ENCODE results near the gene TGFBR2. TPM values are rescaled to one million over a fixed set of nuclear protein-coding genes. Genes with fewer than 3 reads are reported as not detected.
"Not testable (repeated sequence)": the region's sequence is repeated elsewhere in the genome, so short reads cannot be mapped to it uniquely, and the experiment has no call there.

TGFBR2 gene
- total RNA-seq, 2 experiments from 2014 or later = 45.5 to 46.6 TPM

GRCh38 chr3:30665539-30665938 lies 59.1 kb downstream of the TGFBR2 start:
- peaks cover 95% of the 10 kb centered on the region for H3K4me1 Mint-ChIP-seq
- CTCF ChIA-PET = interaction anchor here (0.6 to 3.6 kb wide), 9 partner anchors 10 to 433 kb away, joined by 3 to 12 read pairs (median 3); partner anchors contain the start of gene TGFBR2
- no peaks in the 10 kb centered on the region for H3K27me3 Mint-ChIP-seq
- peaks cover 68% of the 10 kb centered on the region for H3K36me3 Mint-ChIP-seq (ENCODE audit: low read depth)
- peak overlapping the region; percentile 90 for H3K27ac Mint-ChIP-seq
- ATAC-seq (no peak), DNase-seq (no peak)
- POLR2A ChIA-PET = interaction anchor here (0.6 kb wide), 1 partner anchor 20 kb away, joined by 3 read pairs; no protein-coding TSS in a partner anchor
- no peaks in the 10 kb centered on the region for H3K9me3 Mint-ChIP-seq (ENCODE audit: low read depth)
- peak overlapping the region; percentile 48 for H3K4me3 Mint-ChIP-seq
- intact Hi-C loops (cut with DNase I, micrococcal nuclease) = no loop called here

- peak overlapping the region; percentile 91 for H3K27ac Mint-ChIP-seq
- no peaks in the 10 kb centered on the region for H3K27me3 Mint-ChIP-seq
- ChIA-PET POLR2A (interaction anchor here (0.6 to 1.2 kb wide), 5 partner anchors 9 to 71 kb away, joined by 3 to 5 read pairs (median 3); no protein-coding TSS in a partner anchor), CTCF (interaction anchor here (1.0 to 3.6 kb wide), 10 partner anchors 8 to 55 kb away, joined by 3 to 12 read pairs (median 4); no protein-coding TSS in a partner anchor)
- intact Hi-C loops (cut with DNase I, micrococcal nuclease) = no loop called here
- DNase-seq = no peak
- peaks cover 68% of the 10 kb centered on the region for H3K36me3 Mint-ChIP-seq (ENCODE audit: low read depth)
- no peak for ATAC-seq
- H3K4me3 Mint-ChIP-seq = peak overlapping the region; percentile 34
- H3K9me3 Mint-ChIP-seq (ENCODE audit: low read depth) = no peaks in the 10 kb centered on the region
- H3K4me1 Mint-ChIP-seq = peaks cover 95% of the 10 kb centered on the region
These were observed 60.3 kb downstream of the TGFBR2 start for GRCh38 chr3:30666572-30667279.

- peak overlapping the region; percentile 51 for H3K27ac Mint-ChIP-seq
- intact Hi-C loops (cut with DNase I, micrococcal nuclease) = no loop called here
- H3K9me3 Mint-ChIP-seq (ENCODE audit: low read depth) = no peaks in the 10 kb centered on the region
- ChIA-PET POLR2A (interaction anchor here (0.6 to 1.2 kb wide), 3 partner anchors 9 to 70 kb away, joined by 3 to 5 read pairs (median 3); no protein-coding TSS in a partner anchor), CTCF (interaction anchor here (1.0 to 1.9 kb wide), 6 partner anchors 9 to 56 kb away, joined by 4 to 7 read pairs (median 4); no protein-coding TSS in a partner anchor)
- peaks cover 94% of the 10 kb centered on the region for H3K4me1 Mint-ChIP-seq
- DNase-seq = peak; percentile 58
- peak; percentile 51 for ATAC-seq
- peaks cover 68% of the 10 kb centered on the region for H3K36me3 Mint-ChIP-seq (ENCODE audit: low read depth)
- no peaks in the 10 kb centered on the region for H3K27me3 Mint-ChIP-seq
- no peak overlapping the region for H3K4me3 Mint-ChIP-seq
These were observed 60.9 kb downstream of the TGFBR2 start for GRCh38 chr3:30667280-30667651.

GRCh38 chr3:30668051-30668609 lies 61.7 kb downstream of the TGFBR2 start:
- DNase-seq (no peak), ATAC-seq (no peak)
- ChIA-PET POLR2A (no interaction called here), CTCF (interaction anchor here (0.6 to 1.5 kb wide), 5 partner anchors 21 to 453 kb away, joined by 3 to 7 read pairs (median 4); no protein-coding TSS in a partner anchor)
- intact Hi-C loops (cut with DNase I, micrococcal nuclease) = no loop called here
- Mint-ChIP-seq H3K4me3 (no peak overlapping the region), H3K4me1 (peaks cover 94% of the 10 kb centered on the region), H3K36me3 (ENCODE audit: low read depth) (peaks cover 74% of the 10 kb centered on the region), H3K9me3 (ENCODE audit: low read depth) (no peaks in the 10 kb centered on the region), H3K27ac (peak overlapping the region; percentile 83), H3K27me3 (no peaks in the 10 kb centered on the region)

- ATAC-seq; H3K4me3 Mint-ChIP-seq; H3K9me3 Mint-ChIP-seq (ENCODE audit: low read depth); H3K27me3 Mint-ChIP-seq; DNase-seq; intact Hi-C loops (cut with DNase I, micrococcal nuclease): not testable (repeated sequence)
- ChIA-PET CTCF (interaction anchor here (0.8 to 1.5 kb wide), 3 partner anchors 9 to 633 kb away, joined by 3 to 4 read pairs (median 4); no protein-coding TSS in a partner anchor), POLR2A (interaction anchor here (0.6 kb wide), 2 partner anchors 19 to 270 kb away, joined by 3 read pairs; no protein-coding TSS in a partner anchor)
- H3K27ac Mint-ChIP-seq = peak overlapping the region; percentile 39
- H3K36me3 Mint-ChIP-seq (ENCODE audit: low read depth) = peaks cover 75% of the 10 kb centered on the region
- H3K4me1 Mint-ChIP-seq = peaks cover 94% of the 10 kb centered on the region
These were observed 63.0 kb downstream of the TGFBR2 start for GRCh38 chr3:30669360-30669934.

- peaks cover 83% of the 10 kb centered on the region for H3K36me3 Mint-ChIP-seq (ENCODE audit: low read depth)
These were observed 63.9 kb downstream of the TGFBR2 start for GRCh38 chr3:30670292-30670691.

GRCh38 chr3:30671527-30672286 lies 65.3 kb downstream of the TGFBR2 start:
- Mint-ChIP-seq H3K36me3 (ENCODE audit: low read depth) (peaks cover 90% of the 10 kb centered on the region), H3K4me1 (peaks cover 94% of the 10 kb centered on the region)

More at GRCh38 chr3:30670292-30670691, 63.9 kb downstream of the TGFBR2 start:
- ChIA-PET POLR2A (no interaction called here), CTCF (no interaction called here)
- peaks cover 94% of the 10 kb centered on the region for H3K4me1 Mint-ChIP-seq
- H3K9me3 Mint-ChIP-seq (ENCODE audit: low read depth) = no peaks in the 10 kb centered on the region
- no peak for ATAC-seq
- intact Hi-C loops (cut with DNase I, micrococcal nuclease) = no loop called here
- H3K27ac Mint-ChIP-seq = peak overlapping the region; percentile 39
- no peaks in the 10 kb centered on the region for H3K27me3 Mint-ChIP-seq
- H3K4me3 Mint-ChIP-seq = peak overlapping the region; percentile 57
- DNase-seq = no peak

GRCh38 chr3:30672287-30672735 lies 65.9 kb downstream of the TGFBR2 start:
- POLR2A ChIA-PET = no interaction called here
- Mint-ChIP-seq H3K9me3 (ENCODE audit: low read depth) (no peaks in the 10 kb centered on the region), H3K27ac (peak overlapping the region; percentile 92), H3K4me3 (peak overlapping the region; percentile 57), H3K27me3 (no peaks in the 10 kb centered on the region), H3K36me3 (ENCODE audit: low read depth) (peaks cover 94% of the 10 kb centered on the region), H3K4me1 (peaks cover 95% of the 10 kb centered on the region)
- CTCF ChIA-PET = interaction anchor here (0.7 to 1.5 kb wide), 3 partner anchors 10 to 43 kb away, joined by 3 to 5 read pairs (median 3); no protein-coding TSS in a partner anchor
- ATAC-seq (no peak), DNase-seq (no peak)
- intact Hi-C loops (cut with DNase I, micrococcal nuclease) = no loop called here

More at GRCh38 chr3:30671527-30672286, 65.3 kb downstream of the TGFBR2 start:
- peak; percentile 45 for ATAC-seq
- intact Hi-C loops (cut with DNase I, micrococcal nuclease) = no loop called here
- ChIA-PET CTCF (interaction anchor here (0.7 to 1.5 kb wide), 4 partner anchors 11 to 54 kb away, joined by 3 to 5 read pairs (median 3); no protein-coding TSS in a partner anchor), POLR2A (interaction anchor here (1.0 kb wide), 1 partner anchor 13 kb away, joined by 3 read pairs; no protein-coding TSS in a partner anchor)
- Mint-ChIP-seq H3K9me3 (ENCODE audit: low read depth) (no peaks in the 10 kb centered on the region), H3K27me3 (no peaks in the 10 kb centered on the region), H3K4me3 (peak overlapping the region; percentile 57), H3K27ac (peak overlapping the region; percentile 92)
- peak; percentile 53 for DNase-seq

GRCh38 chr3:30672959-30673358 lies 66.6 kb downstream of the TGFBR2 start:
- intact Hi-C loops (cut with DNase I, micrococcal nuclease) = no loop called here

GRCh38 chr3:30673425-30674341 lies 67.3 kb downstream of the TGFBR2 start:
- H3K27me3 Mint-ChIP-seq = no peaks in the 10 kb centered on the region
- POLR2A ChIA-PET = interaction anchor here (1.2 kb wide), 1 partner anchor 57 kb away, joined by 3 read pairs; no protein-coding TSS in a partner anchor
- ATAC-seq = no peak
- DNase-seq = no peak
- peak overlapping the region; percentile 55 for H3K27ac Mint-ChIP-seq
- H3K9me3 Mint-ChIP-seq (ENCODE audit: low read depth) = no peaks in the 10 kb centered on the region
- CTCF ChIA-PET = no interaction called here
- peak overlapping the region; percentile 57 for H3K4me3 Mint-ChIP-seq
- intact Hi-C loops (cut with DNase I, micrococcal nuclease) = no loop called here
- peaks cover 95% of the 10 kb centered on the region for H3K36me3 Mint-ChIP-seq (ENCODE audit: low read depth)
- H3K4me1 Mint-ChIP-seq = peaks cover 94% of the 10 kb centered on the region

More at GRCh38 chr3:30672959-30673358, 66.6 kb downstream of the TGFBR2 start:
- H3K4me3 Mint-ChIP-seq = peak overlapping the region; percentile 57
- H3K36me3 Mint-ChIP-seq (ENCODE audit: low read depth) = peaks cover 98% of the 10 kb centered on the region
- no peaks in the 10 kb centered on the region for H3K9me3 Mint-ChIP-seq (ENCODE audit: low read depth)
- peak overlapping the region; percentile 92 for H3K27ac Mint-ChIP-seq
- ChIA-PET POLR2A (no interaction called here), CTCF (no interaction called here)
- DNase-seq = no peak
- peaks cover 97% of the 10 kb centered on the region for H3K4me1 Mint-ChIP-seq
- ATAC-seq = no peak
- H3K27me3 Mint-ChIP-seq = no peaks in the 10 kb centered on the region

Measured in activated CD4-positive, alpha-beta T cell treated with anti-CD3 and anti-CD28 coated beads for 36 hours (primary cell).